ENCODE data around the gene KLHDC10.
A peak's percentile ranks its signal among the peaks of the same experiment; 100 is the strongest.

DNA sequence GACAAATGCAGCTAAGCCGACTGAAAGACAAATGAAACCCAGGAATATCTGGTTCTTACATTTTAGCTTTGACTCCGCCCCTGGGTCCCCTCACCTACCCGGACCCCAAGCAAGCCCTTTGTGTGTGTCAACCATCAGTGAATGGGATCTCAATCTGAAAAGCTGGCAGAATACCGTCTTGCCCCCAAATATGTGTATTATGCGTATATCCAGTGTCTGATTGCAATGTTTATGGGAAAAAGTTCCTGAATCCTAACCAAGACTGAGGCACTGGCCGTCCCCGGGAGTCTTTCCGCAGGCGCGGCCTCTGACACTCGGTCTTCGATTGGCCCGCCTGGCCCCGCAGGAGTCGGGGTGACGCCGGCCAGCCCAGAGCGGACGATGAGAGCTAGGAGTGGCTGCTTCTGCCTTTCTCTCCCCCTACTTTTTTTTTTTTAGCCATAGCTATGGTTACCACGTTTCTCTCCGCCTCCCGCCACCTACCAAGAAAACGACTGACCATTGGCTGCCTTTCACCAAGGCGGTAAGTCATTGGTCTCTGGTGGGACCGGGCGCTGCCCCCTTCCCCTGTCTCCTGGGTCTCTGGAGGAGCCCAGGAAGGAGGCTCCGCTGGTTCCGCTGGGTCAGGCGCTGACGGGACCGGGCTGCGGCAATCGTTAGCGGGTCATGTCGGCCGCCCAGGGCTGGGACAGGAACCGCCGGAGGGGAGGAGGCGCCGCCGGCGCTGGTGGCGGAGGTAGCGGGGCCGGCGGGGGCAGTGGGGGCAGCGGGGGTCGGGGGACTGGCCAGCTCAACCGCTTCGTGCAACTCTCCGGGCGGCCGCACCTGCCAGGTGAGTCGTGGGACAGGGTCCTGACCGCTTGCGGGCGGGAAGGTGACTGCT, at the start of gene KLHDC10:
- TF ChIP-seq CTCF (IDR thresholded peaks at IDR 0.05) (peak in 1 of 3 donors; percentile 8), EP300 (IDR thresholded peaks at IDR 0.05) (no peak), POLR2A (IDR thresholded peaks at IDR 0.05) (no peak)
